IPS-20b (cell line): Measurements from ENCODE around the gene GPR37L1.

Experiments used
- H3K27ac ChIP-seq: one replicate; pipeline ENCODE4 v1.5.1; 2013; ENCODE audit warnings: low read length
- H3K27me3 ChIP-seq: 2 replicates; pipeline ENCODE4 v1.6.1; 2013; ENCODE audit warnings: mild to moderate bottlenecking, low read length, inconsistent platforms; ENCODE audit not compliant: insufficient read depth
- H3K36me3 ChIP-seq: 2 replicates; pipeline ENCODE4 v1.6.1; 2013; ENCODE audit warnings: low read depth, mild to moderate bottlenecking, inconsistent platforms, low read length, moderate library complexity; ENCODE audit not compliant: insufficient read depth
- H3K4me1 ChIP-seq: 2 replicates; pipeline ENCODE4 v1.6.1; 2013; ENCODE audit warnings: mild to moderate bottlenecking, control low read depth, inconsistent platforms, low read length, moderate library complexity; ENCODE audit not compliant: insufficient read depth
- H3K4me3 ChIP-seq: 2 replicates; pipeline ENCODE4 v1.5.1; 2013; ENCODE audit warnings: mild to moderate bottlenecking, low read length, inconsistent platforms
- H3K9ac ChIP-seq: 2 replicates; pipeline ENCODE4 v1.6.1; 2013; ENCODE audit warnings: low read depth, mild to moderate bottlenecking, inconsistent platforms, low read length, moderate library complexity
- H3K9me3 ChIP-seq: 2 replicates; pipeline ENCODE4 v1.6.1; 2013; ENCODE audit warnings: mild to moderate bottlenecking, low read depth, low read length, inconsistent platforms; ENCODE audit not compliant: insufficient read depth

Gene GPR37L1

GRCh38 chr1:202112859-202113689 lies 9.6 kb upstream of the GPR37L1 start:
- Histone ChIP-seq H3K36me3 (no peaks in the 10 kb centered on the region), H3K9ac (no peak overlapping the region), H3K27ac (no peak overlapping the region), H3K27me3 (no peaks in the 10 kb centered on the region), H3K4me1 (peaks cover 6% of the 10 kb centered on the region; the same call in 1 of the 2 replicates), H3K4me3 (no peak overlapping the region), H3K9me3 (no peaks in the 10 kb centered on the region)

DNA sequence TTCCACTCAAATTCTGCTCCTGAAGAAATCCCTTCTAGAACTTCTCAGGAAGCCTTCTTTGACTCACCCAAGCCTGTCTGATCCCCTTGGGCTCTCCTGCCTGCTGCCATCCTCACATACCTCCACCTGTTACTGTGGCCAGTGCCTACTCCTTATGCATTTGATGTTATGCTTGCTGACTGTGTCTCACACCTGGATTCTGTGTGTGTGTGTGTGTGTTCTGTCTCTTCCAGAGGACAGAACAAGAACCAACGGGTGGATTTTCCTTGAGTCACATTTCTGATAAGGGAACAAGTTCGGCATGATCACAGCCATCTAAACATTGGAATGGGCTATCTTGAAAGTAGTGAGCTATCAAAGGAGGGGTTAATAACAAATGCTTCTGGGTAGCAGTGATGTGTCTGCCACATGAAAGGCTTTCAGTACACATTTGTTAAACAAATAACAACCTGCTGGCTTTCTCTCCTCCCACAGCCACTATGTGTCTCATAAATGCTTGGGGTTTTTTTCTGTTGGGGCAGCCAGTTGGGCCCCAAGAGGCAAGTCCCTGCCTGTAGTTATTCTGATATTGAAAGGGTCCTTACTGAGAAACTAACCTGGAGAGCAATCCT lies 8.9 kb upstream of the GPR37L1 start:
- no peak overlapping the region for H3K9ac ChIP-seq
- H3K4me1 ChIP-seq = peaks cover 6% of the 10 kb centered on the region; the same call in 1 of the 2 replicates
- H3K27me3 ChIP-seq = no peaks in the 10 kb centered on the region
- no peak overlapping the region for H3K27ac ChIP-seq
- H3K36me3 ChIP-seq = no peaks in the 10 kb centered on the region
- H3K9me3 ChIP-seq = no peaks in the 10 kb centered on the region
- no peak overlapping the region for H3K4me3 ChIP-seq

- Histone ChIP-seq H3K9me3 (no peaks in the 10 kb centered on the region), H3K27ac (no peak overlapping the region), H3K27me3 (no peaks in the 10 kb centered on the region), H3K4me3 (no peak overlapping the region), H3K36me3 (no peaks in the 10 kb centered on the region), H3K4me1 (peaks cover 6% of the 10 kb centered on the region; the same call in 1 of the 2 replicates), H3K9ac (no peak overlapping the region)
These were observed 6.4 kb upstream of the GPR37L1 start for GRCh38 chr1:202116287-202116686.

GRCh38 chr1:202117898-202118371 lies 4.8 kb upstream of the GPR37L1 start:
- peaks cover 5% of the 10 kb centered on the region; the same call in 1 of the 2 replicates for H3K4me1 ChIP-seq
- H3K9ac ChIP-seq = no peak overlapping the region
- H3K9me3 ChIP-seq = no peaks in the 10 kb centered on the region

GRCh38 chr1:202121006-202121405 lies 1.7 kb upstream of the GPR37L1 start:
- H3K27me3 ChIP-seq = no peaks in the 10 kb centered on the region
- no peak overlapping the region for H3K27ac ChIP-seq
- H3K9me3 ChIP-seq = no peaks in the 10 kb centered on the region
- H3K4me3 ChIP-seq = no peak overlapping the region
- no peaks in the 10 kb centered on the region for H3K36me3 ChIP-seq
- H3K9ac ChIP-seq = no peak overlapping the region
- no peaks in the 10 kb centered on the region for H3K4me1 ChIP-seq

More at GRCh38 chr1:202117898-202118371, 4.8 kb upstream of the GPR37L1 start:
- H3K4me3 ChIP-seq = no peak overlapping the region
- H3K27me3 ChIP-seq = no peaks in the 10 kb centered on the region
- H3K36me3 ChIP-seq = no peaks in the 10 kb centered on the region
- H3K27ac ChIP-seq = no peak overlapping the region

- Histone ChIP-seq H3K9me3 (no peaks in the 10 kb centered on the region), H3K27ac (no peak overlapping the region), H3K27me3 (no peaks in the 10 kb centered on the region), H3K4me3 (no peak overlapping the region), H3K4me1 (no peaks in the 10 kb centered on the region), H3K36me3 (no peaks in the 10 kb centered on the region), H3K9ac (no peak overlapping the region)
These were observed 658 bp downstream of the GPR37L1 start for GRCh38 chr1:202123336-202123813.

GRCh38 chr1:202124142-202124541 lies 1.4 kb downstream of the GPR37L1 start:
- H3K36me3 ChIP-seq = no peaks in the 10 kb centered on the region
- H3K27me3 ChIP-seq = no peaks in the 10 kb centered on the region
- no peak overlapping the region for H3K4me3 ChIP-seq
- no peaks in the 10 kb centered on the region for H3K9me3 ChIP-seq
- H3K9ac ChIP-seq = no peak overlapping the region
- no peaks in the 10 kb centered on the region for H3K4me1 ChIP-seq
- H3K27ac ChIP-seq = no peak overlapping the region

DNA sequence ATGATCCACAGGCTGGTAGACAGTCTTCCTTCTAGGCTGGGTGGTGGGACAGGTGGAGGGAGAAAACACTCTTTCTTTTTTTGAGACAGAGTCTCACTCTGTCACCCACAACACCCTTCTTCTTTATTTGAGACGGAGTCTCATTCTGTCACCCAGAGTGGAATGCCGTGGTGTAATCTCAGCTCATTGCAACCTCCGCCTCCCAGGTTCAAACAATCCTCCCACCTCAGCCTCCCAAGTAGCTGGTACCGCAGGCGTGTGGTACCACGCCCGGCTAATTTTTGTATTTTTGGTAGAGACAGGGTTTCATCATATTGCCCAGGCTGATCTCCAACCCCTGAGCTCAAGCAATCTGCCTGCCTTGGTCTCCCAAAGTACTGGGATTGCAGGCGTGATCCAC lies 2.9 kb downstream of the GPR37L1 start:
- no peaks in the 10 kb centered on the region for H3K27me3 ChIP-seq
- no peak overlapping the region for H3K4me3 ChIP-seq
- no peak overlapping the region for H3K27ac ChIP-seq
- H3K9me3 ChIP-seq = no peaks in the 10 kb centered on the region
- no peak overlapping the region for H3K9ac ChIP-seq
- no peaks in the 10 kb centered on the region for H3K4me1 ChIP-seq
- no peaks in the 10 kb centered on the region for H3K36me3 ChIP-seq

GRCh38 chr1:202126426-202126825 lies 3.7 kb downstream of the GPR37L1 start:
- Histone ChIP-seq H3K27ac (no peak overlapping the region), H3K9me3 (no peaks in the 10 kb centered on the region), H3K36me3 (no peaks in the 10 kb centered on the region), H3K4me3 (no peak overlapping the region), H3K9ac (no peak overlapping the region), H3K27me3 (no peaks in the 10 kb centered on the region), H3K4me1 (no peaks in the 10 kb centered on the region)

GRCh38 chr1:202127061-202127460 lies 4.3 kb downstream of the GPR37L1 start:
- H3K27ac ChIP-seq = no peak overlapping the region
- H3K4me3 ChIP-seq = no peak overlapping the region
- H3K9ac ChIP-seq = no peak overlapping the region
- H3K9me3 ChIP-seq = no peaks in the 10 kb centered on the region
- no peaks in the 10 kb centered on the region for H3K27me3 ChIP-seq
- 0 out of 2 replicates have a peak, but pooled peaks cover under 1% of the 10 kb centered on the region for H3K36me3 ChIP-seq
- no peaks in the 10 kb centered on the region for H3K4me1 ChIP-seq

DNA sequence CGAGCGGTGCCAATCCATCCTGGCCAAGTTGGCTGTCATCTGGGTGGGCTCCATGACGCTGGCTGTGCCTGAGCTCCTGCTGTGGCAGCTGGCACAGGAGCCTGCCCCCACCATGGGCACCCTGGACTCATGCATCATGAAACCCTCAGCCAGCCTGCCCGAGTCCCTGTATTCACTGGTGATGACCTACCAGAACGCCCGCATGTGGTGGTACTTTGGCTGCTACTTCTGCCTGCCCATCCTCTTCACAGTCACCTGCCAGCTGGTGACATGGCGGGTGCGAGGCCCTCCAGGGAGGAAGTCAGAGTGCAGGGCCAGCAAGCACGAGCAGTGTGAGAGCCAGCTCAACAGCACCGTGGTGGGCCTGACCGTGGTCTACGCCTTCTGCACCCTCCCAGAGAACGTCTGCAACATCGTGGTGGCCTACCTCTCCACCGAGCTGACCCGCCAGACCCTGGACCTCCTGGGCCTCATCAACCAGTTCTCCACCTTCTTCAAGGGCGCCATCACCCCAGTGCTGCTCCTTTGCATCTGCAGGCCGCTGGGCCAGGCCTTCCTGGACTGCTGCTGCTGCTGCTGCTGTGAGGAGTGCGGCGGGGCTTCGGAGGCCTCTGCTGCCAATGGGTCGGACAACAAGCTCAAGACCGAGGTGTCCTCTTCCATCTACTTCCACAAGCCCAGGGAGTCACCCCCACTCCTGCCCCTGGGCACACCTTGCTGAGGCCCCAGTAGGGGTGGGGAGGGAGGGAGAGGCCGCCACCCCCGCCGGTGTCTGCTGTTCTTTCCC lies 5.3 kb downstream of the GPR37L1 start:
- Histone ChIP-seq H3K27ac (no peak overlapping the region), H3K36me3 (peaks cover 10% of the 10 kb centered on the region), H3K9me3 (no peaks in the 10 kb centered on the region), H3K4me3 (no peak overlapping the region), H3K4me1 (no peaks in the 10 kb centered on the region), H3K27me3 (no peaks in the 10 kb centered on the region), H3K9ac (no peak overlapping the region)
